Neuronal stem cell (in vitro differentiated cells): ENCODE measurements around the gene HS6ST3.
"Not testable (repeated sequence)": the region's sequence is repeated elsewhere in the genome, so short reads cannot be mapped to it uniquely, and the experiment has no call there.

Source experiments
- DNase-seq: peaks from one replicate; pipeline ENCODE4 v3.0.0-alpha.2; 2013; ENCODE audit warnings: low spot score
- H2AFZ ChIP-seq: one replicate; pipeline ENCODE4 v1.6.1; 2013; ENCODE audit warnings: mild to moderate bottlenecking, low read length, inconsistent platforms
- H2AK5ac ChIP-seq: 2 replicates; pipeline ENCODE4 v1.6.1; 2013; ENCODE audit warnings: low read depth, mild to moderate bottlenecking, inconsistent platforms, low read length, moderate library complexity, mixed read lengths
- H2BK120ac ChIP-seq: 2 replicates; pipeline ENCODE4 v1.6.1; 2013; ENCODE audit warnings: low read depth, mild to moderate bottlenecking, inconsistent platforms, low read length, moderate library complexity, mixed read lengths
- H2BK12ac ChIP-seq: one replicate; pipeline ENCODE4 v1.6.1; 2013; ENCODE audit warnings: low read length, inconsistent platforms
- H2BK15ac ChIP-seq: 2 replicates; pipeline ENCODE4 v1.6.1; 2013; ENCODE audit warnings: mild to moderate bottlenecking, low read length, inconsistent platforms, mixed read lengths
- H2BK5ac ChIP-seq: one replicate; pipeline ENCODE4 v1.6.1; 2013; ENCODE audit warnings: inconsistent platforms, mild to moderate bottlenecking, low read length, moderate library complexity
- H3K14ac ChIP-seq: one replicate; pipeline ENCODE4 v1.6.1; 2013; ENCODE audit warnings: low read length, inconsistent platforms
- H3K18ac ChIP-seq: 2 replicates; pipeline ENCODE4 v1.6.1; 2013; ENCODE audit warnings: low read length, inconsistent platforms
- H3K23ac ChIP-seq: 2 replicates; pipeline ENCODE4 v1.6.1; 2013; ENCODE audit warnings: low read depth, mild to moderate bottlenecking, mixed read lengths, low read length, inconsistent platforms; ENCODE audit not compliant: poor library complexity
- H3K27ac ChIP-seq: replicated peaks from 3 replicates; pipeline ENCODE4 v1.5.1; 2013; ENCODE audit warnings: low read length, inconsistent platforms
- H3K27me3 ChIP-seq, 3 experiments: 2 replicates each; pipeline ENCODE4 v1.6.1; 2013; ENCODE audit warnings: low read length in 3 of 3, mild to moderate bottlenecking in 2 of 3, inconsistent platforms in 1 of 3, low read depth in 1 of 3, mixed read lengths in 1 of 3, moderate library complexity in 1 of 3; ENCODE audit not compliant: control insufficient read depth in 3 of 3, insufficient read depth in 3 of 3
- H3K36me3 ChIP-seq, 2 donors: replicated peaks in 1 of 2; 2 replicates each; pipeline ENCODE4 v1.6.1; 2013; ENCODE audit warnings: low read length in 2 of 2; ENCODE audit not compliant: control insufficient read depth in 2 of 2, insufficient read depth in 2 of 2
- H3K4ac ChIP-seq: 2 replicates; pipeline ENCODE4 v1.6.1; 2013; ENCODE audit warnings: inconsistent platforms, mild to moderate bottlenecking, low read length, moderate library complexity
- H3K4me1 ChIP-seq, 2 donors: 1 replicate in 1 of 2; 2 replicates in 1 of 2; pipeline ENCODE4 v1.6.1; 2013; ENCODE audit warnings: low read length in 2 of 2, low read depth in 1 of 2; ENCODE audit not compliant: control insufficient read depth in 2 of 2, insufficient read depth in 1 of 2
- H3K4me2 ChIP-seq: one replicate; pipeline ENCODE4 v1.6.1; 2013; ENCODE audit warnings: mild to moderate bottlenecking, low read length, inconsistent platforms; ENCODE audit not compliant: insufficient read depth, poor library complexity, severe bottlenecking
- H3K4me3 ChIP-seq, 2 donors: 2 replicates each; pipeline ENCODE4 v1.5.1; 2013; ENCODE audit warnings: low read length in 2 of 2, mild to moderate bottlenecking in 2 of 2, inconsistent platforms in 1 of 2, moderate library complexity in 1 of 2
- H3K79me1 ChIP-seq: one replicate; pipeline ENCODE4 v1.6.1; 2013; ENCODE audit warnings: low read depth, mild to moderate bottlenecking, inconsistent platforms, low read length, moderate library complexity
- H3K9ac ChIP-seq: one replicate; pipeline ENCODE4 v1.6.1; 2013; ENCODE audit warnings: mild to moderate bottlenecking, low read depth, low read length, inconsistent platforms; ENCODE audit not compliant: poor library complexity
- H3K9me3 ChIP-seq, 2 donors: replicated peaks in 1 of 2; 2 replicates each; pipeline versions ENCODE3 to v1.6.1; 2013; ENCODE audit warnings: low read length in 2 of 2, mild to moderate bottlenecking in 2 of 2, inconsistent platforms in 1 of 2, low read depth in 1 of 2, mixed read lengths in 1 of 2, moderate library complexity in 1 of 2; ENCODE audit not compliant: control insufficient read depth in 2 of 2, insufficient read depth in 1 of 2
- H4K8ac ChIP-seq: one replicate; pipeline ENCODE4 v1.6.1; 2013; ENCODE audit warnings: low read depth, mild to moderate bottlenecking, inconsistent platforms, low read length, moderate library complexity
- H4K91ac ChIP-seq: one replicate; pipeline ENCODE4 v1.6.1; 2013; ENCODE audit warnings: low read length, low read depth, mild to moderate bottlenecking, inconsistent platforms; ENCODE audit not compliant: poor library complexity
- WGBS, 2 donors: extraction: QIAGEN DNeasy Blood & Tissue Kit; methylation state at CpG; one replicate each; pipeline ENCODE4 v1.1.7; 2013; ENCODE audit warnings: missing lambda C conversion rate in 2 of 2, mixed read lengths in 1 of 2; ENCODE audit not compliant: insufficient read length in 2 of 2, insufficient replicate concordance in 1 of 2; ENCODE audit errors: extremely low coverage in 2 of 2; 5-methylcytosine and 5-hydroxymethylcytosine counted together

The HS6ST3 gene

DNA sequence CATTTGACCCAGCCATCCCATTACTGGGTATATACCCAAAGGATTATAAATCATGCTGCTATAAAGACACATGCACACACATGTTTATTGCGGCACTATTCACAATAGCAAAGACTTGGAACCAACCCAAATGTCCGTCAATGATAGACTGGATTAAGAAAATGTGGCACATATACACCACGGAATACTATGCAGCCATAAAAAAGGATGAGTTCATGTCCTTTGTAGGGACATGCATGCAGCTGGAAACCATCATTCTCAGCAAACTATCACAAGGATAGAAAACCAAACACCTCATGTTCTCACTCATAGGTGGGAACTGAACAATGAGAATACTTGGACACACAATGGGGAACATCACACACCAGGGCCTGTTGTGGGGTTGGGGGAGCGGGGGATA lies 39.0 kb upstream of the HS6ST3 start:
- H2BK120ac ChIP-seq, H3K27me3 ChIP-seq, DNase-seq, H3K4me1 ChIP-seq, H3K9ac ChIP-seq, H3K23ac ChIP-seq, H3K14ac ChIP-seq, H3K4me2 ChIP-seq, H2BK5ac ChIP-seq, H4K91ac ChIP-seq, H2BK12ac ChIP-seq, H2AFZ ChIP-seq, H2BK15ac ChIP-seq, H3K4ac ChIP-seq, H3K4me3 ChIP-seq, H3K36me3 ChIP-seq, H3K27ac ChIP-seq, H3K18ac ChIP-seq, H3K9me3 ChIP-seq, H4K8ac ChIP-seq, H2AK5ac ChIP-seq: not testable (repeated sequence)
- no CpG with 5 or more reads among the region's 4 CpGs for WGBS, 2 donors
- peaks cover 10% of the 10 kb centered on the region for H3K79me1 ChIP-seq

DNA sequence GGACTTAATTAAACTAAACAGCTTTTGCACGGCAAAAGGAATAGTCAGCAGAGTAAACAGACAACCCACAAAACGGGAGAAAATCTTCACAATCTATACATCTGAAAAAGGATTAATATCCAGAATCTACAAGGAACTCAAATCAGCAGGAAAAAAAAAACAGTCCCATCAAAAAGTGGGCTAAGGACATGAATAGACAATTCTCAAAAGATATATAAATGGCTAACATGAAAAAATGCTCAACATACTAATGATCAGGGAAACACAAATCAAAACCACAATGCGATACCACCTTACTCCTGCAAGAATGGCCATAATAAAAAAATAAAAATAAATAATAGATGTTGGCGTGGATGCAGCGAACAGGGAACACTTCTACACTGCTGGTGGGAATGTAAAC lies 38.4 kb upstream of the HS6ST3 start:
- H2BK120ac ChIP-seq, H2BK5ac ChIP-seq, H3K27ac ChIP-seq, H3K36me3 ChIP-seq, H3K18ac ChIP-seq, H3K4me1 ChIP-seq, DNase-seq, H3K4me3 ChIP-seq, H2AK5ac ChIP-seq, H3K4ac ChIP-seq, H3K14ac ChIP-seq, H3K79me1 ChIP-seq, H2AFZ ChIP-seq, H3K4me2 ChIP-seq, H3K23ac ChIP-seq, H4K8ac ChIP-seq, H2BK12ac ChIP-seq, H3K9ac ChIP-seq, H2BK15ac ChIP-seq, H3K9me3 ChIP-seq, H3K27me3 ChIP-seq, H4K91ac ChIP-seq: not testable (repeated sequence)
- WGBS, 2 donors: no CpG with 5 or more reads among the region's 5 CpGs

GRCh38 chr13:96051946-96052345 lies 38.0 kb upstream of the HS6ST3 start:
- H2AFZ ChIP-seq, H4K91ac ChIP-seq, H3K4me1 ChIP-seq, H2BK15ac ChIP-seq, H3K9me3 ChIP-seq, H4K8ac ChIP-seq, H3K14ac ChIP-seq, DNase-seq, H2BK120ac ChIP-seq, H3K4ac ChIP-seq, H3K36me3 ChIP-seq, H3K4me2 ChIP-seq, H3K9ac ChIP-seq, H2AK5ac ChIP-seq, H2BK5ac ChIP-seq, H3K79me1 ChIP-seq, H2BK12ac ChIP-seq, H3K27ac ChIP-seq, H3K27me3 ChIP-seq, H3K18ac ChIP-seq, H3K23ac ChIP-seq: not testable (repeated sequence)
- no CpG with 5 or more reads among the region's 3 CpGs for WGBS, 2 donors
- peak overlapping the region in 1 of 2 donors; percentile 85 for H3K4me3 ChIP-seq

DNA sequence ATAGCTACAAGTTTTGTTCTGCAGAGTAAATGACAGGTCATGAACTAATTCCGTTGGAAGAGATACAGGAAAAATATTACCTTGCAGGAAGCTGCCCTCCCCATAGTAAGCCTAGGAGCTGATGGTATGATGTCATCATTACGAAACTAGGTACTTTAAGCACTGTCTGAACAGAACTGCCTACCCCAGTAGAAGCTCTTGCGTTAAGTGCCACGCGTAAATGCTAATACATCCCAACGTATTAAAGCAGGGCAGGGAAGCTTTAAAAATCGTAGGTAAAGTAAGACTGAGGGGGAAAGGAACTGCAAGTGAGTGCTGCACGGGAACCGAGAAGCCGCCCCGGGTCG lies 37.3 kb upstream of the HS6ST3 start:
- H3K9ac ChIP-seq: peak overlapping the region; percentile 96
- H3K79me1 ChIP-seq: peaks cover 6% of the 10 kb centered on the region
- H2BK12ac ChIP-seq: no peak overlapping the region
- no peaks in the 10 kb centered on the region for H3K9me3 ChIP-seq
- H2BK15ac ChIP-seq: peak overlapping the region; percentile 92
- H3K4me3 ChIP-seq: peak overlapping the region; percentile 85 to 100
- DNase-seq: no peak
- no peak overlapping the region for H4K91ac ChIP-seq
- H3K4me1 ChIP-seq: no peaks in the 10 kb centered on the region
- no peaks in the 10 kb centered on the region for H3K36me3 ChIP-seq
- no CpG with 5 or more reads among the region's 12 CpGs for whole genome bisulfite sequencing, 2 donors
- no peak overlapping the region for H3K23ac ChIP-seq
- H3K4ac ChIP-seq: no peak overlapping the region
- no peak overlapping the region for H2BK120ac ChIP-seq
- no peaks in the 10 kb centered on the region for H3K27me3 ChIP-seq
- peak overlapping the region; percentile 83 for H3K4me2 ChIP-seq
- H2AK5ac ChIP-seq: peak overlapping the region; percentile 63
- H3K14ac ChIP-seq: peak overlapping the region; percentile 90
- H4K8ac ChIP-seq: no peak overlapping the region
- H2BK5ac ChIP-seq: no peak overlapping the region
- no peak overlapping the region for H3K27ac ChIP-seq
- H3K18ac ChIP-seq: peak overlapping the region; percentile 93
- peak overlapping the region; percentile 98 for H2AFZ ChIP-seq
